Stimulated activated CD8-positive, alpha-beta memory T cell treated with anti-CD3 and anti-CD28 coated beads, Interleukin-7, amount 100 ng/mL, for 4 hours (primary cell): ENCODE measurements around the gene RBM25.
A peak's percentile ranks its signal among the peaks of the same experiment; 100 is the strongest.

Source experiments
- DNase-seq, 2 donors: peaks; one replicate each; pipeline ENCODE4 v3.0.0-alpha.2; 2020; ENCODE audit warnings: low read depth in 2 of 2

RBM25 gene

DNA sequence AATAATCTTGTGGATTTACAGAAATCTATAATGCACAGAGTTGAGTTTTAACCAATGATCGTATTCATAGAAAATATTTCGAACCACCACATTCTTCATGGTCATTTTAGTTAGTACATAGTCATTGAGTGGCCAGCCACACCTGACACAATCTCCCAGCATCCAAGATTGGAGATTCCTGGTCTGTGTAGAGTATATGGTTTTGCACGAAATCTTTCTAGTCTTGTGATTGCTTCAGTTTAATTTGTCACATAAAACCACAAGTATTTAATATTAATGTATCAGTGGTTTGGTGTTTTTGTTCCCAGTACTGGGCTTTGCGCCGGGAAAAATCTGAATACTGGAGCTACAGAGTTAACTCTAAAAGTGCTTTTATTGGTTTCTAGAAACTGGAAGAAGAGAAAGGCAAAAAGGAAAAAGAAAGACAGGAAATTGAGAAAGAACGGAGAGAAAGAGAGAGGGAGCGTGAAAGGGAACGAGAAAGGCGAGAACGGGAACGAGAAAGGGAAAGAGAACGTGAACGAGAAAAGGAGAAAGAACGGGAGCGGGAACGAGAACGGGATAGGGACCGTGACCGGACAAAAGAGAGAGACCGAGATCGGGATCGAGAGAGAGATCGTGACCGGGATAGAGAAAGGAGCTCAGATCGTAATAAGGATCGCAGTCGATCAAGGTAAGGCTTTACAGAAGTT lies 44.6 kb downstream of the RBM25 start:
- no peak for DNase-seq

DNA sequence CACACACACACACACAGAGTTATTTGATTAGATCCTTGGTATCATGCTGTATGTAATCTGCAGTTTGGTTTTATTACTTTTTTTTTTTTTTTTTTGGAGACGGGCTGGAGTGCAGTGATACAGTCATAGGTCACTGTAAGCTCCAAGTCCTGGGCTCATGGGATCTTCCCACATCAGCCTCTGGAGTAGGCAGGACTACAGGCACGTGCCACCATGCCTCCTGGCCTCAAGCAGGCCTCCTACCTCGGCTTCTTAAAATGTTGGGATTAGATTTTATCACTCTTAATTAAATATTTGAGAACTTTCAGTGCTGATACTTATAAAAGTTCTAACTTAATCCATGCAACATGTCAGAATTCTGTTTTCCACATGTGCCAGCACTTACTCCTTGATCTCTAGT lies 46.7 kb downstream of the RBM25 start:
- no peak for DNase-seq

DNA sequence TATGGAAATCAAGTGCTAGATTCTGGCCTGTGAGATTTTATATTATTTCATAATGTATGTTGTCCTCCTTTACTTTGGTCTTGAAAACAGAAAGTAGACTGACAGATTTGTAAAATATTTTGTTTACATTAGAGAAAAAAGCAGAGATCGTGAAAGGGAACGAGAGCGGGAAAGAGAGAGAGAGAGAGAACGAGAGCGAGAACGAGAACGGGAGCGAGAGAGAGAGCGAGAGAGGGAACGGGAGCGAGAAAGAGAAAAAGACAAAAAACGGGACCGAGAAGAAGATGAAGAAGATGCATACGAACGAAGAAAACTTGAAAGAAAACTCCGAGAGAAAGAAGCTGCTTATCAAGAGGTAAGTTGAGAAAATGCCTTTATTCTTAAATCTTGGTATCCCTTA lies 47.4 kb downstream of the RBM25 start:
- no peak for DNase-seq

DNA sequence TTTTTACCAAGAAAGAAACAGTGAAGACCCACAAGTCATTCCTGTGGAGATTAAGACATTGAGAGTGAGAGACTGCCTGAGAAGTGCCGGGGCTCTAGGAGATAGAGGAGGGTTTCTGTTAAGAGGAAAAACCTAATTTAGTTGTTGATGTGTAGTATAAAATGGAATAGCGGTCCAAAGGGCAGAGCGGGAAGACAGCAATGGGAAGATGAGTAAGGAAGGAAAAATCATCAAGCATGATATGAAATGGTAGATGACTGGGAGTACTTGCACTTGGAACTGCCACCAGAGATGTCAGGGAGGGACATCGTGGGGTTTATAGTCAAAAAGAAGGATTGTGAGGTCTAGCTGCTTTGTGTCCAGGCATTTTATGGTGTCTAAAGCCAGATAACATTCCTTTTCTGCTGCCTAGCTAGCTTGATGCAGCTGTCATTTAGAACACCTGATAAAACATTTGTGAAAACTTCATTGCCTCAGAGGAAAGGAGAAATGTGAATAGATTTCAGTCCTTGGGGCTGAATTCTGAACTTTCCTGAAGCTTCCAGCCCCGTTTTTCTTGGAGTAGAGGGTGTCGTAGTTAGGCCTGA lies 57.8 kb downstream of the RBM25 start:
- no peak for DNase-seq

DNA sequence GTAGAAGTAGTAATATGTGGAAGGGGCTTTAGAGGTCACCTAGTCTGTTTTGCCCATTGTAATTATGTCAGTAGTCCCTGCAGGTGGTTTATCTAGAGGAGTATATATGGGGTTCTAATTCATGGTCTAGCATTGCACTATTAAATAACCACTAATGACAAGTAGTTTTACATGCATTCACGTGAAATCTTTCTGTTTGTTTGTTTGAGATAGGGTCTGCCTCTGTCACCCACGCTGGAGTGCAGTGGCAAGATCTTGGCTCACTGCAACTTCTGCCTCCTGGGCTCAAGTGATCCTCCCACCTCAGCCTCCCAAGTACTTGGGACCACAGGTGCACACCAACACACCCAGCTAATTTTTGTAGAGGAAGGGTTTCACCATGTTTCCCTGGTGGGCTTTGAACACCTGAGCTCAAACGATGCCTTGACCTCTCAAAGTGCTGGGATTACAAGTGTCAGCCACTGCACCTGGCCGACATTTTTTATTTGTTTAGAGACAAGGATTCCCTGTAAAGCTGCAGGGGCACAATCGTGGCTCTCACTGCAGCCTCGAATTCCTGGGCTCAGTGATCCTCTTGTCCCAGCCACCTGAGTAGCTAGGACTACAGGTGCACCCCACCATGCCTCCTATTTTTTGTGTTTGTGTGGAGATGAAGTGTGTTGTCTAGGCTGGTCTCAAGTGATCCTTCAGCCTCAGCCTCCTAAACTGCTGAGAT lies 66.0 kb downstream of the RBM25 start:
- DNase-seq = no peak

DNA sequence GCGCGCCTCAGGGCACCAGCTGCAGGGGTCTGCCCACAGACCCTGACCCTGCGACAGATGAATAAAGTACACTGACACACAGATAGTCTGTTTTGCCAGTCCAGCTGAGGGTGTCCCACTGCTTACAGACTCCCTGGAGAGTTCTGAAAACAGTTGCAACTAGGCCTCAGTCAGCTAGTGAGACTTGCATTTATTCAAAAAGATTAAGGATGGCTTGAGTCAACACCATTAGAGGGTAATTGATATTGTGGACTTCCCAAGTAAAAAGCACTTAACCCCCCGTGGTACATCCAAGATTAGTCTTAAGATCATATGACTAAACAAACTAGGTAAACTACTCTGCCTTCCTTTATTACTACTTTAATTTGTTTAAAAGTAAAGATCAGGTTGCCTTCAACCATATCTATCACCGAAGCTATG lies 66.8 kb downstream of the RBM25 start:
- no peak for DNase-seq

DNA sequence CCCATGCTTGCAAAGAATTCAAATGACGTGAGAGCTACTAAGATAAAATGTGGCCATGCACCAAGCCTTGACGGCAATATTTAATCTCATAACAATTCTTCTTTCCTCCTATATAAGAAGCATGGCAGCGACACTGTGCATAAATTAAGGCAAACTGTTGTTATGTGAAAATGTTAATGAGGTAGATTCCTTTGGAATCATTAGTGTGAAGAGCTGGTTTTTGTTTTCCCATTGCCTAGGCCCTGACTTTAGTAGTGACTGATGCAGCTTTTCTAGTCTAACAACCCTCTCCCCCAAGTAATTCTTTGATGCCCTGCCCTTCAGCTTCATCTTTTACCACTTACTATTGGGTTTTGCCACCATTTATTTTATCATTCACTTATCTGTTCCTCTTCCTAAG lies 67.4 kb downstream of the RBM25 start:
- DNase-seq = no peak

DNA sequence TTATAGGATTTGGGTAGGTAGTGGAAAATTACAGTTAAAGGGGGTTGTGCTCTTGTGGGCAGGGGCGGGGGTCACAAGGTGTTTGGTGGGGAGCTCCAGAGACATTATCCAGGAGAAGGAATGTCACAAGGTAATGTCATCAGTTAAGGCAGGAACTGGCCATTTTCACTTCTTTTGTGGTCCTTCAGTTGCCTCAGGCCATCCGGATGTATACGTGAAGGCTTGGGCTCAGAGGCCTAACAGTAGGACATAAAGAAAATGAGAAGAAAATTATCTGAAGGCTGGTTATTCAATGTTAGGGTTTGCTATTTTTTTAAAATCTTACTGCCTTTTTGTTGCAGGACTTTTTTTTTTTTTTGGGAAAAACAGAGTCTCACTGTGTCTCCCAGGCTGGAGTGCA lies 75.5 kb downstream of the RBM25 start:
- no peak for DNase-seq

DNA sequence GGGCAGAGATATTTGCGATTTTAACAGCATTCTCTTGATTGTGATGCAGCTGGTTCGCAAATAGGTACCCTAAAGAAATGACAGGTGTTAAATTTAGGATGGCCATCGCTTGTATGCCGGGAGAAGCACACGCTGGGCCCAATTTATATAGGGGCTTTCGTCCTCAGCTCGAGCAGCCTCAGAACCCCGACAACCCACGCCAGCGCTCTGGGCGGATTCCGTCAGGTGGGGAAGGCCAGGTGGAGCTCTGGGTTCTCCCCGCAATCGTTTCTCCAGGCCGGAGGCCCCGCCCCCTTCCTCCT lies 77.7 kb downstream of the RBM25 start:
- DNase-seq = no peak

DNA sequence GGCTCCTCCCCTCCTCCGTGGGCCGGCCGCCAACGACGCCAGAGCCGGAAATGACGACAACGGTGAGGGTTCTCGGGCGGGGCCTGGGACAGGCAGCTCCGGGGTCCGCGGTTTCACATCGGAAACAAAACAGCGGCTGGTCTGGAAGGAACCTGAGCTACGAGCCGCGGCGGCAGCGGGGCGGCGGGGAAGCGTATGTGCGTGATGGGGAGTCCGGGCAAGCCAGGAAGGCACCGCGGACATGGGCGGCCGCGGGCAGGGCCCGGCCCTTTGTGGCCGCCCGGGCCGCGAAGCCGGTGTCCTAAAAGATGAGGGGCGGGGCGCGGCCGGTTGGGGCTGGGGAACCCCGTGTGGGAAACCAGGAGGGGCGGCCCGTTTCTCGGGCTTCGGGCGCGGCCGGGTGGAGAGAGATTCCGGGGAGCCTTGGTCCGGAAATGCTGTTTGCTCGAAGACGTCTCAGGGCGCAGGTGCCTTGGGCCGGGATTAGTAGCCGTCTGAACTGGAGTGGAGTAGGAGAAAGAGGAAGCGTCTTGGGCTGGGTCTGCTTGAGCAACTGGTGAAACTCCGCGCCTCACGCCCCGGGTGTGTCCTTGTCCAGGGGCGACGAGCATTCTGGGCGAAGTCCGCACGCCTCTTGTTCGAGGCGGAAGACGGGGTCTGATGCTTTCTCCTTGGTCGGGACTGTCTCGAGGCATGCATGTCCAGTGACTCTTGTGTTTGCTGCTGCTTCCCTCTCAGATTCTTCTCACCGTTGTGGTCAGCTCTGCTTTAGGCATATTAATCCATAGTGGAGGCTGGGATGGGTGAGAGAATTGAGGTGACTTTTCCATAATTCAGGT lies 78.3 kb downstream of the RBM25 start, which contains the start of gene PSEN1:
TSS of gene PSEN1 (plus strand) at position 121 of the 839 bp plus-strand sequence. CDS start 11,513 bp downstream, outside the sequence.
- peak; percentile 97 to 98 for DNase-seq

DNA sequence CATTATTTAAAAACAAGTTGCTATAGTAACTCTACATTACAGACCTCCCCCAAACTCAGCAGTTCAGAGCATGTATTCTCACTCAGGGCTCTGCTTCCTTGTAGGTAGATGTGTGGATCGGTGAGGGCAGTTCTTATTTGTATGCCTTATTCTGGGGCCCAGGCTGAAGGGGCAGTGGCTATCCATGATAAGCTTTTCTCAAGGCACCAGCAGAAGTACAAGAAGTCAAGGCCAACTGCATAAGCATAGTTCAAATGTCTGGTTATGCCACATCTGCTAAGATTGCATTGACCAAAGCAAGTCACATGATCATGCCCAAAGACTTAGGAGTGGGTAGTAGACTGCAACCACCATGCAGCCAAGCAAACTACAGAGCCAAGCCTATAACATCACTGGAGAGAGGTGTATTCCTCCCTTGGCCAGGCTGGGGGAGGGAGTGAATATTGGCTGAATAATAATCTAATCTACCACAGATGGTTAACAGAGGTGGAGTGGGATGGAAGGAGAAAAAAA lies 82.5 kb downstream of the RBM25 start:
- DNase-seq = no peak

DNA sequence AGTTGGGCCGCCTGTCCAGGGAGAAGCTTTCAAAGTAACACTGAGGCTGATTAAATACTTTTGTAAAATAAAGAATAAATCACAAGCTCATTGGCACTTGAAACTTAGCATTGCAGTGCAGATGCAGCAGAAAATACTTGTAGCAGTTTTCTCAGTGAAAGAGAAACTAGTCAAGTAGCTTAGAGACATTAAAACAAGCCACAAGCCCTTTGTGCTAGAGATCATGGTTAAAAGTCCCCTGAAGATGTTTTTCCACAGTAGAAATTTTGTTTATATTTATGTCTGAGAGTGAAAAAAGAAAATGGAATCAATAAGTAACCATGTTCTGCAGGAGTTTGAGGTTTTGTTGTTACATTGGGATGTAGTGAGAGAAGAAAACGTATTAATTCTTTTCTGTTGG lies 83.9 kb downstream of the RBM25 start:
- no peak for DNase-seq

DNA sequence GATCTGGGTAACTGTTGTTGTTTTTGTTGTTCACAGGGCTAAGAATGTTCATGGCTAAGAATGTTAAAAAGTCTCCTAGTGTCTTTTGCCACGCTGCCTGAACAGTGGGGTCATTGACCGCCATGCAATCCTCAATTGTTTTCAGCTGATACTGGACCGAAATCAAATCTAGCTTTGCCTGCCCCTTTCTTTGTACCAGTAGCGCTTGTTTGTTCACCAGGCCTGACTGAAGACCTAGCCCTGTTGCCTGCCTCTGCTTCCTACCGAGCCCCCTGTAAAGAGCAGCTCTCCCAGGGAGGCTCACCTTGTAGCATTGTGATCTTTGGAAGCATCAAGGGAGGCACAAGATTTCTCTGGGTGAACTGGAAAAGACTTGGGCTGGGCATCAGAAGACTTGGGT lies 84.7 kb downstream of the RBM25 start:
- no peak for DNase-seq

DNA sequence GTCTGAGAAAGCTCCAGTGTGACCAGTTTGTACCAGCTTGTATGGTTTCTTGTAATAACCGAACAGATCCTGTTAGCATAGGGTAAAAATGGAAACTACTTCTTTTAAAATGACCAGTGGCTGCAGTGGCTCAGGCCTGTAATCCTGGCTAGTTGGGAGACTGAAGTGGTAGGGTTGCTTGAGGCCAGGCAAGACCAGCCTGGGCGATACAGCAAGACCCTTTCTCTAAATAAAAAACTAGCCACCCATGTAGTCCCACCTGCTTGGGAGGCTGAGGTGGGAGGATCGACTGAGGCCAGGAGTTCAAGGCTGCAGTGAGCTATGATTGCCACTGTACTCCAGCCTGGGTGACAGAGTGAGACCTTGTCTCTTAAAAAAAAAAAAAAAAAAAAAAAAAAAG lies 85.3 kb downstream of the RBM25 start:
- no peak for DNase-seq

DNA sequence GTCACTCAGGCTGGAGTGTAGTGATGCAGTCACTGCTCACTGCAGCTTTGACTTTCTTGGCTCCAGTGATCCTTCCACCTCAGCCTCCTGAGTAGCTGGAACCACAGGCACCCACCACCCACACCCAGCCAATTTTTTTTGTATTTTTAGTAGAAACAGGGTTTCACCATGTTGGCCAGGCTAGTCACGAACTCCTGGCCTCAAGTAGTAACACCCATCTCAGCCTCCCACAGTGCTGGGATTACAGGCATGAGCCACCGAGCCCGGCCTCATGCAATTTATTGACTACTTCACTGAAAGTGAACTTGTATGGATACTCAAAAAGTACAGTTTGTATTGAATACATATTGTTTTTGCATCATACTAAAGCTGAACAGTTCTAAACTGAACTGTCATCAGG lies 87.0 kb downstream of the RBM25 start:
- no peak for DNase-seq

DNA sequence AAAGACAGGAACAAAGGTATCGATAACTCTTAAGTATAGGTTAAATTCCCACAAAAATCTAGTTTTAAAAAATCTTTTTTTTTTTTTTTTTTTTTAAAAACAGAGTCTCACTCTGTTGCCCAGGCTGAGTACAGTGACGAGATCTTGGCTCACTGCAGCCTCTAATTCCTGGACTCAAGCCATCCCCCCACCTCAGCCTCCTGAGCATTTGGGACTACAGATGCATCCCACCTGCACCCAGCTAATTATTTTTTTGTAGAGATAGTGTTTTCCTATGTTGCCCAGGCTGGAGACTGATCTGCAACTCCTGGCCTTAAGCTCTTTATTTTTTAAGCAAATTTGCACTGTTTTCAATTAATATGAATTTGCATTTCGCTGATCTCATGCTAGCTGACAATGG lies 87.8 kb downstream of the RBM25 start:
- DNase-seq = no peak

DNA sequence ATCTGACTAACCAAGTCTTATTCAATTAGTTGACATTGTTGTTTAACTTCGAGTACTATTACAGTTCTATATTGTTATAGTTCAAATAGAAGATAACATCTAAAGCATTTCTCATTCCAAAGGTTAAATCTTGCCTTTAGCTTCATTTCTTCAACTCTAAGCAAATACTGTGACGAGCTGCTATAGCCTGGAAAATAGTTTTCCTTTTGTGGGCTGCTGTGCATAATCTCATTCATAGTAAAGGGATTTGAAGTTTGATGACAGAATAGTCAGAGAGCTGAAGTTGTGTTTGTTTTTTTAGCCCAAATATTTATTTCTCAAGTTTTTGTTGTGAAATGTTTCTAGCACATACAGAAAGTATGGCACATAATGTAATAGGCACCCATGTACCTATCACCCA lies 91.4 kb downstream of the RBM25 start:
- no peak for DNase-seq

DNA sequence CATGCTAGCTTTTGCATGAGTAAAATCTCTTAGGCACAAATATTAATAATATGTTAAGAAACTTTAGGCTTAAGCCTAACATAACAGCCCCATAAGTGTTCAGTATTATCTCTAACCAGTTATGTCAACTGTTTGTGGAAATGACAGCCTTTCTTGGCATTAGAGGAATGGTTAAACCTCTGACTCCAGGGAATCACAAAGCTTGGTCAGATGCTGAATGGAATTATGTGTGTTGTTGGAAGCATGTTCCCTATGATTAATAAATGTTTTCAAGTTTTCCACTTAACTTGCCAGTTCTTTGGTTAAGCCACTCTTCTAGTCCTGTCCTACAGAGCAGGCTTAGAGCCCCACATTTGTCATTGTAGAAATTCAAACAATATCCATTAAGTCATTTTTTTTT lies 94.9 kb downstream of the RBM25 start:
- DNase-seq = no peak

DNA sequence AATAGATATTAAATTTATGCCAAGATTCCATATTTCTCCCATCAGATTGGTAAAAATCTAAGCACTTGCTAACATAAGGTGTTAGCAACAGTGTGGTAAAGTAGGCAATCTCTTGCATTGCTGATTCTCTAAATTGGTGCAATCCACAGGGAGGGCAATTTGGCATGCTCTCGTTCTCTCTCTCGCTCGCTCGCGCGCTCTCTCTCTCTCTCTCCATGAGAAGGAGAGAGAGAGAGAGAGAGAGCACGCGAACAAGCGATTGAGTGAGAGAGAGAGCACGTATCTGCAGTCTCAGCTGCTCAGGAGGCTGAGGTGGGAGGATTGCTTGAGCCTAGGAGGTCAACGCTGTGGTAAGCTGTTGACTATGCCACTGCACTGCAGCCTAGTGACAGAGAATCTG lies 103.9 kb downstream of the RBM25 start:
- DNase-seq = no peak

DNA sequence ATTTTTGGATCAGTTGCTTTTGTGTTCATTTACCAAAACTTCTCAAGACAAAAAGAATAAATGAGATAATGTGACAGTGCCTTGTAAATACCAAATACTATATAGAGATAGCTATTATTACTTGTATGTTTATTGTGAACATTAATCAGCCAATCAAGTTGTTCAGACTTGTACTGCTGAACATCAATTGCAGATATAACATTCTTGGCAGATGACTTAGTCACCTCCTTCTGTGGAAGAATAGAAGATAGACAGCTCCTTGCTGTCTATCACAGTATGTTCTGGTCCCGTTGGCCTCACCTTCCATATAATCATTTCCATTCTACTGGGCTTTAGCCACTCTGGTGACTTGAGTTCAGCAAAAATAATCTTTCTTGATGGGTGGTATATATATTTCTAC lies 108.1 kb downstream of the RBM25 start:
- no peak for DNase-seq

DNA sequence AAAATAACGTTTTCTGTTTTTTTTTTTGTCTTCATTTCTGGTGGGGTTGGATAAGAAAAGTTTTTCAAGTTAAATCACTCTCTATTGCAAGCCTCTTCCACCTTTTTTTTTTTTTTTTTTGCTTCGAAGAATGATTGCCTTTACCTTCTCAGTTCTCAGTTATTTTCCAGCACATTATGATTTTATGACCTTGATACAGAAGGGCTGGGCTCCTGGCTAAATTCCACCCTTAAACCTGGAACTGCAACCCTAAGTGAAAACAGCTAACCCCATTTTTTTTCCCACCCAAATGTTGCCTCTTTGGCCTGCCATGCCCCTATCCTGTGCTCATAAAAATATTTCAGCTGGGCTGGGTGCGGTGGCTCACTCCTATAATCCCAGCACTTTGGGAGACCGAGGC lies 109.4 kb downstream of the RBM25 start:
- no peak for DNase-seq

DNA sequence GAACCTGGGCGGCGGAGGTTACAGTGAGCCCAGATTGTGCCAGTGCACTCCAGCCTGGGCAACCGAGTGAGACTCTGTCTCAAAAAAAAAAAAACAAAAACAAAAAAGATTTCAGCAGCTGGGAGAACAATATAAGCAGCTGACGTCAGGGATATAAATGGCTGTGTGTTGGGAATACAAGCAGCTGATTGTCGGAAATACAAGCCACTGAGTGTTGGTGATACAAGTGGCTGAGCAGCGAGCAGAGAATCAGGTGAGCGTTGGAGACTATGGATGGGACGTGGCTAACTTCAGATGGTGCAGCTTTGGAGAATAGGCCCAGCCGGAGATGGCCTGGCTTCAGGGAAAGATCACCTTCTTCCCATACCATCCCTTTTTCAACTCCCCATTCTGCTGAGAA lies 109.9 kb downstream of the RBM25 start:
- no peak for DNase-seq
